Measurements from ENCODE around the gene TM9SF4.

Gene TM9SF4, protein sequence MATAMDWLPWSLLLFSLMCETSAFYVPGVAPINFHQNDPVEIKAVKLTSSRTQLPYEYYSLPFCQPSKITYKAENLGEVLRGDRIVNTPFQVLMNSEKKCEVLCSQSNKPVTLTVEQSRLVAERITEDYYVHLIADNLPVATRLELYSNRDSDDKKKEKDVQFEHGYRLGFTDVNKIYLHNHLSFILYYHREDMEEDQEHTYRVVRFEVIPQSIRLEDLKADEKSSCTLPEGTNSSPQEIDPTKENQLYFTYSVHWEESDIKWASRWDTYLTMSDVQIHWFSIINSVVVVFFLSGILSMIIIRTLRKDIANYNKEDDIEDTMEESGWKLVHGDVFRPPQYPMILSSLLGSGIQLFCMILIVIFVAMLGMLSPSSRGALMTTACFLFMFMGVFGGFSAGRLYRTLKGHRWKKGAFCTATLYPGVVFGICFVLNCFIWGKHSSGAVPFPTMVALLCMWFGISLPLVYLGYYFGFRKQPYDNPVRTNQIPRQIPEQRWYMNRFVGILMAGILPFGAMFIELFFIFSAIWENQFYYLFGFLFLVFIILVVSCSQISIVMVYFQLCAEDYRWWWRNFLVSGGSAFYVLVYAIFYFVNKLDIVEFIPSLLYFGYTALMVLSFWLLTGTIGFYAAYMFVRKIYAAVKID

GRCh38 chr20:32109392-32110172, at the start of gene TM9SF4:
TM9SF4 (plus strand) TSS chr20:32109714; CDS start chr20:32109741, 27 bp downstream.
- DNase-seq (ENCODE audit: low read depth in 2 of 2): peak; percentile 78 to 85

- DNase-seq (ENCODE audit: low read depth in 2 of 2): no peak
Measured at GRCh38 chr20:32062776-32063170, 46.7 kb upstream of the TM9SF4 start.

DNA sequence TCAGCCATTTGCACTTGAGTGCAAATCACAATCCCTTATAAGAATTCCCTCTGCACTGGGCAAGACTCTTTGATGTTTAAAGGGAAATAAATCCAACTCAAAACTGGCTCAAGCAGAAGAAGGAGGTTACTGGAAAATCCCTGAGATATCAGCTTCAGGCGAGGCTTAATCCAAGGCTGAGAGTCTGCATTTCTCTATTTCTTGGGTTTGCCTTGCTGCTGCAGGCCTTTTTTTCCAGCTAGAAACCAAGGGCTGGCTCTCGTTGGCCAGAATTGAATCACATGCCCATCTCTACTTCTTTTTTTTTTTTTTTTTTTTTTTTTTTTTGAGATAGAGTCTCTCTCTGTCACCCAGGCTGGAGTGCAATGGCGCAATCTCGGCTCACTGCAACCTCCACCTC, 45.8 kb upstream of the TM9SF4 start:
- DNase-seq (ENCODE audit: low read depth in 2 of 2): no peak

GRCh38 chr20:32064667-32065066, 44.8 kb upstream of the TM9SF4 start:
- DNase-seq (ENCODE audit: low read depth in 2 of 2): no peak

DNA sequence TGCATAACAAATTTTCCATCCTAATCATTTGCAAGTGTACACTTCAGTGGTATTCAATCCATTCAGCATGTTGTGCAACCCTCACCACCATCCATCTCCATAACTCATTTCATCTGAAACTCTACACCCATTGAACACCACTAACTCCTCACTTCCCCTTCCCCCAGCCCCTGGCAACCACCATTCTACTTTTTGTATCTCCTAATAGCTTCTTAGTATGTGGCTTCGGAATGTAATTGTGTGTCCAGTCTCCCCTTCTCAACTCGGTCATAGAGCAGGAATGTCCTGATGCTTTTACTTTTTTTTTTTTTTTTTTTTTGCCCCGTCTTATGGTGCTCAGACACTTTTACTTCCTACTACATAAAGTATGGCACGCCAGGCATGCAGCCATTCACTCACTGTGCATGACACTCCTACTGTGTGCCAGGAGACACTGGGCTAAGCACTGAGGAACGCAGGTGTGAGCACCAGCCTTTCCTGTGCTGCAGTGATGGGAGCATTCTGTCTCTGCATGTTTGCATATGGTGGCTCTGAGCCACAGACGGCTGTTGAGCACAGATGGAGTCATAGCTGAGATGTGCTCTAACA, 42.2 kb upstream of the TM9SF4 start:
- DNase-seq (ENCODE audit: low read depth in 2 of 2): no peak

GRCh38 chr20:32068174-32068573, 41.3 kb upstream of the TM9SF4 start:
- no peak for DNase-seq (ENCODE audit: low read depth in 2 of 2)

GRCh38 chr20:32069711-32070110, 39.8 kb upstream of the TM9SF4 start:
- DNase-seq (ENCODE audit: low read depth in 2 of 2): no peak

DNA sequence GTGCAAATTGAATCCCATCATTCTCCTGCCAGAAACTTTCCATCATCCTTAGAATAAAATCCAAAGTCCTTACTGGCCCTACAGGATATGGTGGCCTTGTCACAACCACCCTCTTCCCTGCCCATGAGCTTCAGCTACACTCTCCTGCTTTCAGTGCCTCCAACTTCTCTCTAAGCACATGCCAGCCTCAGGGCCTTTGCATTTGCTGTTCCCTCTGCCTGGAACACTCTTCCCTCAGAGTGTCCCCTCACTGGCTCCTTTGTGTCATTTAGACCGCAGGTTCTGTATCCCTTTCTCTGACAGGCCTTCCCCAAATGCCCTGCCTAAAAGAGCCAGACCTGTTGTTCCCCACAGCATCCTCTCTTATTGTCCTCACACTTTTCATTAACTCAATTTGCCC, 39.2 kb upstream of the TM9SF4 start:
- no peak for DNase-seq (ENCODE audit: low read depth in 2 of 2)

GRCh38 chr20:32070690-32071213, 38.8 kb upstream of the TM9SF4 start:
- no peak for DNase-seq (ENCODE audit: low read depth in 2 of 2)

GRCh38 chr20:32071395-32072167, 37.9 kb upstream of the TM9SF4 start:
- no peak for DNase-seq (ENCODE audit: low read depth in 2 of 2)

GRCh38 chr20:32072168-32072750, 37.3 kb upstream of the TM9SF4 start:
- no peak for DNase-seq (ENCODE audit: low read depth in 2 of 2)

- DNase-seq (ENCODE audit: low read depth in 2 of 2): no peak
Measured at GRCh38 chr20:32075534-32075933, 34.0 kb upstream of the TM9SF4 start.

- no peak for DNase-seq (ENCODE audit: low read depth in 2 of 2)
Measured at GRCh38 chr20:32077190-32077589, 32.3 kb upstream of the TM9SF4 start.

- no peak for DNase-seq (ENCODE audit: low read depth in 2 of 2)
Measured at GRCh38 chr20:32078322-32078721, 31.2 kb upstream of the TM9SF4 start.

DNA sequence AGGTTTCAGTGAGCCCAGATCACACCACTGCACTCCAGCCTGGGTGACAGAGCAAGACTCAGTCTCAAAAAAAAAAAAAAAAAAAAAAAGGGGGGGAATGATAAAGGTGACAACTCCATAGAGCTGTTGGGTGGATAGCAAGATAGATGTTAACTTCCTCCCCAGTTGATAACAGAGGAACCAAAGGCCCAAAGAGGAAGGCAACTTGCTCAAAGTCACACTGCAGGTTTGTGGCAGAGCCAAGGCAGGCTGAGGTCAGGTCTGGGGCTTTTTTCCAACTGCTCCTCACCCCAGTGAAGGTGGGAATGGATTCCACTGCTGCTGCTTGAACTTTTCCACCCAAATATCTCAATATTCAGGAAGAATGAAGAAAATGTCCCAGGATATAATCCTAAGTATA, 30.7 kb upstream of the TM9SF4 start:
- no peak for DNase-seq (ENCODE audit: low read depth in 2 of 2)

DNA sequence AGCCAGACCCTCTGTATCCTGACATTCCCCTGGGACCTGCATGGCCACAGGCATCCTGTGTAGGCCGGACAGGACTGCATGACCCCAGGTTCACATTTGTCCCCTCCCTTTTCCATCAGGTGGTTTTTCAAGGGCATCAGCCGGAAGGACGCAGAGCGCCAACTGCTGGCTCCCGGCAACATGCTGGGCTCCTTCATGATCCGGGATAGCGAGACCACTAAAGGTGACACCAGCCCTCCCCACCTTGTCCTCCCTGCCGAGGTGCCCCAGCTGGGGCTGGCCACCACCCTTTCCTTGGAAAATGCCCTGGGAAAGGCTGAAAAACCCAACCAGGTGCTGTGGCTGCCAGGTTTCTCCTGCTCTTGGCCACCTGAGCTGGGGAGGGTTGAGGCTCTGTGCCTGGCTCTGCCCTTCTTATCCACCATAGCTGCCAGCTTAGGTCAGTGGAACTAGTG, 29.8 kb upstream of the TM9SF4 start:
- no peak for DNase-seq (ENCODE audit: low read depth in 2 of 2)

GRCh38 chr20:32080783-32081182, 28.7 kb upstream of the TM9SF4 start:
- no peak for DNase-seq (ENCODE audit: low read depth in 2 of 2)

GRCh38 chr20:32083469-32083868, 26.0 kb upstream of the TM9SF4 start:
- no peak for DNase-seq (ENCODE audit: low read depth in 2 of 2)

DNA sequence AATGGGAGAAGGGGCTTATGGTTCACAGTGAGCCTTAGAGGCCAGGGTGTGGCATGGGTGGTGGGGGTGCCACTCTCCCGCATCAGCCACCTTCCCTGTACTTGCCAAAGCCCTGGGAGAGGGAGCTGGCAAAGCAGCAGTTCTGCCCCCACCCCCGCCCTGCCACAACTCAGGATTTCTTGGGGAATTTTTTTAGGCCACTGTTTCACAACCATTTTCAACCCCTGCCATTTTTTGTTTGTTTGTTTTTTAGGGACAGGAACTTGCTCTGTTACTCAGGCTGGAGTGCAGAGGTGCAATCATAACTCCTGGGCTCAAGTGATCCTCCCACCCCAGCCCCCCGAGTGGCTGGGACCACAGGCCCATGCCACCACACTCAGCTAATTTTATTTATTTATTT, 22.4 kb upstream of the TM9SF4 start:
- no peak for DNase-seq (ENCODE audit: low read depth in 2 of 2)

GRCh38 chr20:32088759-32089158, 20.8 kb upstream of the TM9SF4 start:
- no peak for DNase-seq (ENCODE audit: low read depth in 2 of 2)
